IPS-18c (cell line): ENCODE data around the gene PCF11.
"Not testable (repeated sequence)": the region's sequence is repeated elsewhere in the genome, so short reads cannot be mapped to it uniquely, and the experiment has no call there.

Experiments
- H3K4me3 ChIP-seq: 2 replicates; pipeline ENCODE4 v1.7.0; 2013; ENCODE audit warnings: low read depth, mild to moderate bottlenecking, low read length, moderate library complexity; ENCODE audit not compliant: insufficient read depth
- H3K9me3 ChIP-seq: one replicate; pipeline ENCODE4 v1.6.1; 2013; ENCODE audit warnings: mild to moderate bottlenecking, low read length, moderate library complexity; ENCODE audit not compliant: control insufficient read depth, insufficient read depth

PCF11 gene, protein sequence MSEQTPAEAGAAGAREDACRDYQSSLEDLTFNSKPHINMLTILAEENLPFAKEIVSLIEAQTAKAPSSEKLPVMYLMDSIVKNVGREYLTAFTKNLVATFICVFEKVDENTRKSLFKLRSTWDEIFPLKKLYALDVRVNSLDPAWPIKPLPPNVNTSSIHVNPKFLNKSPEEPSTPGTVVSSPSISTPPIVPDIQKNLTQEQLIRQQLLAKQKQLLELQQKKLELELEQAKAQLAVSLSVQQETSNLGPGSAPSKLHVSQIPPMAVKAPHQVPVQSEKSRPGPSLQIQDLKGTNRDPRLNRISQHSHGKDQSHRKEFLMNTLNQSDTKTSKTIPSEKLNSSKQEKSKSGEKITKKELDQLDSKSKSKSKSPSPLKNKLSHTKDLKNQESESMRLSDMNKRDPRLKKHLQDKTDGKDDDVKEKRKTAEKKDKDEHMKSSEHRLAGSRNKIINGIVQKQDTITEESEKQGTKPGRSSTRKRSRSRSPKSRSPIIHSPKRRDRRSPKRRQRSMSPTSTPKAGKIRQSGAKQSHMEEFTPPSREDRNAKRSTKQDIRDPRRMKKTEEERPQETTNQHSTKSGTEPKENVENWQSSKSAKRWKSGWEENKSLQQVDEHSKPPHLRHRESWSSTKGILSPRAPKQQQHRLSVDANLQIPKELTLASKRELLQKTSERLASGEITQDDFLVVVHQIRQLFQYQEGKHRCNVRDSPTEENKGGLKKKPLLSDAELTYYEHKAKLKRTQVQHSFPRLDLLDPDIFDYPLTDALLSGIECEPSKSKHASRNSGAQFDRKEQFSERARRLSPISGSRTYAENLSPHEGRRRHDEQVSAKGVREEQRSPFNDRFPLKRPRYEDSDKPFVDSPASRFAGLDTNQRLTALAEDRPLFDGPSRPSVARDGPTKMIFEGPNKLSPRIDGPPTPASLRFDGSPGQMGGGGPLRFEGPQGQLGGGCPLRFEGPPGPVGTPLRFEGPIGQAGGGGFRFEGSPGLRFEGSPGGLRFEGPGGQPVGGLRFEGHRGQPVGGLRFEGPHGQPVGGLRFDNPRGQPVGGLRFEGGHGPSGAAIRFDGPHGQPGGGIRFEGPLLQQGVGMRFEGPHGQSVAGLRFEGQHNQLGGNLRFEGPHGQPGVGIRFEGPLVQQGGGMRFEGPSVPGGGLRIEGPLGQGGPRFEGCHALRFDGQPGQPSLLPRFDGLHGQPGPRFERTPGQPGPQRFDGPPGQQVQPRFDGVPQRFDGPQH (N-terminal part only)

GRCh38 chr11:83156996-83157593 lies at the start of gene PCF11:
Gene PCF11 (plus strand): TSS chr11:83157131. CDS start chr11:83157440, 309 bp downstream.
- Histone ChIP-seq H3K4me3 (peak within 1 kb of the TSS; percentile 98), H3K9me3 (no peaks in the 10 kb centered on the region)

DNA sequence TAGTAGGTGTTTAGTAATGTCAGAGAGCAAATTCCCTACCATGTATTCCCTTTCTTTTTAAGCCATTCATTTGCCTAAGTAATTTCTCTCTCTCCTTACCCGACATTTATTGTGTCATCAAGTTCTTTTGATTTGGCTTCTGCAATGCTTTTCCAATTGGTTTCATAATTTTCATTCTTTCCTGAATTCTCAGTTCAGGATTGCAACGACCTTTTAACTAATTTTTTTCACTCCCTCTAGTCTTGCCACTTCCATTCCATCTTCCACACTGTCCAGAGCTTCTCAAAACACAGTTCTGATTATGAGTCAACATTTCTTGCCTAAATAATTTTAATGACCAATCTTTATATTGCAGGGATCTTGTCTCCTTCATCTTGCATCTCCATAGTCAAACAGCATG lies 44.0 kb upstream of the PCF11 start:
- Histone ChIP-seq H3K9me3 (peaks cover 2% of the 10 kb centered on the region), H3K4me3 (no peak overlapping the region)

GRCh38 chr11:83115026-83115425 lies 41.9 kb upstream of the PCF11 start:
- peaks cover 2% of the 10 kb centered on the region for H3K9me3 ChIP-seq

GRCh38 chr11:83115551-83115950 lies 41.4 kb upstream of the PCF11 start:
- Histone ChIP-seq H3K4me3 (no peak overlapping the region), H3K9me3 (peaks cover 2% of the 10 kb centered on the region)

More at GRCh38 chr11:83115026-83115425, 41.9 kb upstream of the PCF11 start:
- H3K4me3 ChIP-seq, result no peak overlapping the region

GRCh38 chr11:83116015-83116641 lies 40.8 kb upstream of the PCF11 start:
- Histone ChIP-seq H3K4me3 (no peak overlapping the region), H3K9me3 (peaks cover 2% of the 10 kb centered on the region)

- H3K4me3 ChIP-seq, result no peak overlapping the region
Measured at GRCh38 chr11:83118814-83119213, 38.1 kb upstream of the PCF11 start.

GRCh38 chr11:83119216-83119615 lies 37.7 kb upstream of the PCF11 start:
- H3K4me3 ChIP-seq, result no peak overlapping the region
- peaks cover 2% of the 10 kb centered on the region for H3K9me3 ChIP-seq

More at GRCh38 chr11:83118814-83119213, 38.1 kb upstream of the PCF11 start:
- H3K9me3 ChIP-seq, result peaks cover 2% of the 10 kb centered on the region

DNA sequence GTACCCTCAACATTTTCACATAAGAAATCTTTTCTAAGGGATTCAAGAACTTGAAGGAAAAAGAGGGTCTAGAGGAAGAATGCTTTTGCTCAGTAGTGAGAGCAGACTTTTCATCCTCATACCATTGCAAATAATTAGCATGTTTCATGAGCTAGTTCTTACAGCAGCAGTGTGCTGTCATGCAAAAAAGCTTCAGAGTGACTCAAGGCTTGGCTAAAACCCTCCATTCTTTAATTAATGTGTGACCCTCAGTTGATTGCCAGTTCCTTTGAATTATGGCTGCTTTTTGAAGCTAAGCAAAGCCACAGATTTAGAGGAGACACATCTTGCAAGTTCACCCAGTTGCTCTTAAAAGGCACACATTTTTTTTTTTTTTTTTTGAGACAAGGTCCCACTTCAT lies 36.6 kb upstream of the PCF11 start:
- no peak overlapping the region for H3K4me3 ChIP-seq
- peaks cover 2% of the 10 kb centered on the region for H3K9me3 ChIP-seq

- Histone ChIP-seq H3K9me3 (peaks cover 2% of the 10 kb centered on the region), H3K4me3 (no peak overlapping the region)
Measured at GRCh38 chr11:83122050-83122449, 34.9 kb upstream of the PCF11 start.

DNA sequence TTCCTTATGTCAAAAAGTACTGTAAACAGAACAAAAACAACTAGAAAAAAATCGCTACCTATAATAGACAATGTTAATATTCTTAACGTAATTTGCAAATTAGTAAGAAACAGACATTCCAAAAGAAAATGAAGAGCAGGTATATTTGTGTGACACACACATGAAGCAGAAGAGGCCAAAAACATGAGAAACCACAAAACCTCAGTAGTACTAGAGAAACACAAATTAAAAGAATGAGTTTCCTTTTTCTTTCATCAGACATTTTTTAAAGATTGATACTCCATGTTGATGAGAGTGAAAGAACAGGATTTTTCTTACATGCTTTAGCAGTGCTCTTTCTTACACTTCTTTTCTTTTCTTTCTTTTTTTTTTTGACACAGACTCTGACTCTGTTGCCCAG lies 34.2 kb upstream of the PCF11 start:
- H3K4me3 ChIP-seq, result no peak overlapping the region
- H3K9me3 ChIP-seq, result no peaks in the 10 kb centered on the region

- no peak overlapping the region for H3K4me3 ChIP-seq
- H3K9me3 ChIP-seq, result no peaks in the 10 kb centered on the region
Measured at GRCh38 chr11:83124636-83125424, 32.1 kb upstream of the PCF11 start.

DNA sequence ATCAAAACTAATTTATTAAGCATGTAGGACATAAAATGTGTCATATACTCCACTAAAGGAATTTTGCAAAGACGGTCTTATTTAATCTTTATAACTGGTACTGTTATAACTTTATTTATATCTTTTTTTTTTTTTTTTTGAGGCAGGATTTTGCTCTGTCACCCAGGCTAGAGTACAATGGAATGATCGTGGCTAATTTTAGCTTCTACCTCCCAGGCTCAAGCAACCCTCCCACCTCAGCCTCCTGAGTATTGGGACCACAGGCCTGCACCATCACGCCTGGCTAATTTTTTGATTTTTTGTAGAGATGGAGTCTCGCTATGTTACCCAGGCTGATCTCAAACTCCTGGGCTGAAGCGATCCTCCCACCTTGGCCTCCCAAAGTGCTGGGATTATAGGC lies 31.4 kb upstream of the PCF11 start:
- Histone ChIP-seq H3K9me3 (peaks cover 2% of the 10 kb centered on the region), H3K4me3 (no peak overlapping the region)

DNA sequence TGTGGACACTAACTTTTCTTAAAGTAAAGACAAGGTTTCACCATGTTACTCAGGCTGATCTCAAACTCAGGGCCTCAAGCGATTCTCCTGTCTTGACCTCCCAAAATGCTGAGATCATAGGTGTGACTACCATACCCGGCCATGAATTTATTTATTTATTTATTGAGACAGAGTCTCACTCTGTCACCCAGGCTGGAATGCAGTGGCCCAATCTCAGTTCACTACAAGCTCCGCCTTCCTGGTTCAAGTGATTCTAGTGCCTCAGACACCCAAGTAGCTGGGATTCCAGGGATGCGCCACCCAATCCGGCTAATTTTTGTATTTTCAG lies 29.7 kb upstream of the PCF11 start:
- peaks cover 2% of the 10 kb centered on the region for H3K9me3 ChIP-seq
- no peak overlapping the region for H3K4me3 ChIP-seq

DNA sequence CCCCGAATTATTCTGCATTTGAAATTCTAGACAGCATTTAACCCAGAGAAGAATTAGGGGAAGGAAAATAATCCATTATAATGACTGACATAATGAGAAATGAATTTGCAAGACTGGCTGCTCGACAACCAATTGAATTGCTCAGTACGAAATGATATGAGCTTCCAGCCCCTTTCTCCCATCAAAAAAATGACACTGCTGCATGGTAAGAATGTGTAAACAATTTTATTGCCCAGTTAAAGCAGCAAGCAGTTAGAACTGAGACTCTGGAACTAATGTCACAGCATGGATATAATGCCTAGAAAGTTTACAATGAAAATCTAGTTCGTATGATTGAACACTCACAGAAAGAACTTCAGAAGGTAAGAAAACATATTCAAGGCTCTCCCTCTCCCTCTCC lies 24.7 kb upstream of the PCF11 start:
- H3K9me3 ChIP-seq, result peaks cover 2% of the 10 kb centered on the region
- no peak overlapping the region for H3K4me3 ChIP-seq

- H3K9me3 ChIP-seq, H3K4me3 ChIP-seq: not testable (repeated sequence)
Measured at GRCh38 chr11:83133266-83133665, 23.7 kb upstream of the PCF11 start.

- no peak overlapping the region for H3K4me3 ChIP-seq
- no peaks in the 10 kb centered on the region for H3K9me3 ChIP-seq
Measured at GRCh38 chr11:83139310-83139709, 17.6 kb upstream of the PCF11 start.
